Natural killer cell (primary cell): Measurements from ENCODE around the gene STK39. TPM values are rescaled to one million over a fixed set of nuclear protein-coding genes. Genes with fewer than 3 reads are reported as not detected.

Experiments used
- ATAC-seq, 3 donors: fragments of 150-1000 bp in 2 of 3; fragments of 200-7000 bp in 1 of 3; cut with Tn5 transposase; 1 replicate in 1 of 3; 2 replicates in 2 of 3; pipeline ENCODE4 v1.10.0; 2021; ENCODE audit warnings: mild to moderate bottlenecking in 2 of 3, moderate library complexity in 2 of 3
- DNase-seq, 2 donors: peaks; one replicate each; pipeline versions ENCODE4 v3.0.0 to v3.0.0-alpha.2; 2013 to 2021; ENCODE audit warnings: mixed read lengths in 1 of 2
- H3K27ac ChIP-seq: one replicate; pipeline ENCODE4 v1.5.1; 2013; ENCODE audit warnings: mild to moderate bottlenecking, low read length
- H3K27me3 ChIP-seq: one replicate; pipeline ENCODE4 v1.6.1; 2013; ENCODE audit warnings: low read length; ENCODE audit not compliant: control insufficient read depth, insufficient read depth
- H3K36me3 ChIP-seq: one replicate; pipeline ENCODE4 v1.6.1; 2013; ENCODE audit warnings: low read length; ENCODE audit not compliant: control insufficient read depth, insufficient read depth
- H3K4me1 ChIP-seq: one replicate; pipeline ENCODE4 v1.6.1; 2013; ENCODE audit warnings: low read length; ENCODE audit not compliant: control insufficient read depth, insufficient read depth
- H3K4me3 ChIP-seq: one replicate; pipeline ENCODE4 v1.5.1; 2013; ENCODE audit warnings: low read length
- H3K9me3 ChIP-seq: one replicate; pipeline ENCODE4 v1.6.1; 2013; ENCODE audit warnings: low read length; ENCODE audit not compliant: control insufficient read depth, insufficient read depth
- H3K27ac Mint-ChIP-seq, 2 donors: one replicate each; pipeline ENCODE4 v1.8.0; 2022; ENCODE audit warnings: mild to moderate bottlenecking in 2 of 2, mixed read lengths in 2 of 2, moderate library complexity in 1 of 2
- H3K27me3 Mint-ChIP-seq, 2 donors: one replicate each; pipeline ENCODE4 v1.8.0; 2022; ENCODE audit warnings: low read depth in 2 of 2, mixed read lengths in 2 of 2
- H3K36me3 Mint-ChIP-seq: one replicate; pipeline ENCODE4 v1.8.0; 2022; ENCODE audit warnings: mixed read lengths
- H3K4me1 Mint-ChIP-seq, 2 donors: one replicate each; pipeline ENCODE4 v1.8.0; 2022; ENCODE audit warnings: mixed read lengths in 2 of 2
- H3K4me3 Mint-ChIP-seq: one replicate; pipeline ENCODE4 v1.8.0; 2022; ENCODE audit warnings: mild to moderate bottlenecking, moderate library complexity, mixed read lengths
- H3K9me3 Mint-ChIP-seq, 2 donors: one replicate each; pipeline ENCODE4 v1.8.0; 2022; ENCODE audit warnings: mixed read lengths in 2 of 2
- CTCF ChIP-seq: fragments of 200-600 bp; IDR thresholded peaks from one replicate; pipeline ENCODE4 v1.8.0; 2022; ENCODE audit warnings: antibody characterized with exemption
- WGBS: methylation state at CpG from one replicate; pipeline ENCODE4 v1.1.7; 2013; ENCODE audit warnings: missing lambda C conversion rate; ENCODE audit not compliant: insufficient coverage; 5-methylcytosine and 5-hydroxymethylcytosine counted together
- intact Hi-C: fragments of 100-400 bp; cut with micrococcal nuclease; formaldehyde crosslinking; loops from one replicate; pipeline ENCODE4 v1.14.2; 2022
- total RNA-seq, 4 donors: library from RNA; stranded (reverse); fragments of 120-200 nt in 1 of 4; gene quantifications; one replicate each; pipeline versions ENCODE4 v1.2.3 to v1.2.4, GENCODE V29; 2013 to 2022

The STK39 gene
- total RNA-seq, 3 donors from 2014 or later (not counting 1 experiment from before 2014, with no cell fraction given) = 53.3 to 79.3 (median 66.6) TPM

- no peaks in the 10 kb centered on the region for H3K4me1 ChIP-seq
- H3K4me3 ChIP-seq = no peak overlapping the region
- 91% methylated on average over 10 of the region's 10 CpGs for WGBS
- Mint-ChIP-seq H3K4me3 (no peak overlapping the region), H3K4me1 (peaks cover 12 to 40% of the 10 kb centered on the region in 2 donors), H3K27me3 (no peaks in the 10 kb centered on the region), H3K36me3 (no peaks in the 10 kb centered on the region), H3K9me3 (no peaks in the 10 kb centered on the region), H3K27ac (peak overlapping the region; percentile 1 to 69)
- TF ChIP-seq CTCF = no peak
- H3K36me3 ChIP-seq = peaks cover 18% of the 10 kb centered on the region
- no peak for DNase-seq
- ATAC-seq = no peak
- no peaks in the 10 kb centered on the region for H3K9me3 ChIP-seq
- H3K27me3 ChIP-seq = no peaks in the 10 kb centered on the region
- H3K27ac ChIP-seq = no peak overlapping the region
- intact Hi-C loops = no loop called here
These were observed 284.8 kb downstream of the STK39 start for GRCh38 chr2:167962436-167963226.

- no peak overlapping the region for H3K27ac ChIP-seq
- no peaks in the 10 kb centered on the region for H3K27me3 ChIP-seq
- Mint-ChIP-seq H3K27me3 (no peaks in the 10 kb centered on the region), H3K27ac (peak overlapping the region; percentile 18 to 69), H3K4me3 (no peak overlapping the region), H3K9me3 (no peaks in the 10 kb centered on the region), H3K4me1 (peaks cover 14 to 42% of the 10 kb centered on the region in 2 donors), H3K36me3 (no peaks in the 10 kb centered on the region)
- H3K36me3 ChIP-seq = peaks cover 18% of the 10 kb centered on the region
- H3K9me3 ChIP-seq = no peaks in the 10 kb centered on the region
- no peak overlapping the region for H3K4me3 ChIP-seq
- 100% methylated on average over 3 of the region's 3 CpGs for WGBS
- intact Hi-C loops = no loop called here
- TF ChIP-seq CTCF = no peak
- ATAC-seq (no peak), DNase-seq (no peak)
- H3K4me1 ChIP-seq = no peaks in the 10 kb centered on the region
These were observed 285.8 kb downstream of the STK39 start for GRCh38 chr2:167961536-167962048.

DNA sequence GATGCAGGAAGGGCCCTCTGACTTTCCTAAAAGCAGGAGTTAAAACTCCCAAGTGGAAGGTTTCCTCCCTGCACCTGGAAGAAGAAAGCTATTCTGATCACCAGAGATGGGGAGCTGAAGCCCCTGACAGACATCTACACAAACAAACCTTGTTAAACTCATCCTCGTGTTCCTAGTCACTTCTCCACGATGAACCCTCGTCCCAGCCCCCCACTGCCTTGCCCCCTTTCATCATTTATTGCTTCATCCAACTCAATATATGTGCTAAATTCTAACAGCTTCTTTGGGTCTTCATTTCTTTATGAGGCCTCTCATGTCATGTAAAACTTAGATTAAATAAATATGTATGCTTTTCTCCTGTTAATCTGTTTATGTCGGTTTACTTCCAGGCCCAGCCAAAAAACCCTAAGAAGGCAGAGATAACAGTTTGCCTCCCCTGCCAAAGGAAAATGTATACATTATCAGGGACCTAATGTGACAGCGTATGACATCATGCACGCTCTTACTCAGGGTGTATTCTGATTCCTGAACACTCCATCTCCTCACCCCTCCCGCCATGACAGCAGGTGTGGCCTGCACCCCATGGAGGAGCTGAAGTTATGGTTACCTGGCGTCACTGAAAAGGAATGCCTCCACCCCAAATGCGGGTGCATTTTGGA, 287.2 kb downstream of the STK39 start:
- H3K9me3 Mint-ChIP-seq = no peaks in the 10 kb centered on the region
- H3K36me3 Mint-ChIP-seq = no peaks in the 10 kb centered on the region
- H3K27me3 ChIP-seq = no peaks in the 10 kb centered on the region
- no peak for TF ChIP-seq CTCF
- no peaks in the 10 kb centered on the region for H3K9me3 ChIP-seq
- peaks cover 18% of the 10 kb centered on the region for H3K36me3 ChIP-seq
- peaks cover 12 to 38% of the 10 kb centered on the region in 2 donors for H3K4me1 Mint-ChIP-seq
- H3K27ac ChIP-seq = no peak overlapping the region
- ATAC-seq = no peak
- intact Hi-C loops = no loop called here
- over 99% methylated on average over 8 of the region's 9 CpGs for WGBS
- H3K27me3 Mint-ChIP-seq = no peaks in the 10 kb centered on the region
- no peaks in the 10 kb centered on the region for H3K4me1 ChIP-seq
- peak overlapping the region; percentile 10 to 16 for H3K27ac Mint-ChIP-seq
- no peak for DNase-seq
- H3K4me3 Mint-ChIP-seq = no peak overlapping the region
- no peak overlapping the region for H3K4me3 ChIP-seq
